Caki2 (cell line): ENCODE results near the gene SNCAIP. TPM values are rescaled to one million over a fixed set of nuclear protein-coding genes. Genes with fewer than 3 reads are reported as not detected.

Source experiments
- DNase-seq: peaks from one replicate; pipeline ENCODE4 v3.0.0-alpha.2; 2015; ENCODE audit warnings: low read depth
- in situ Hi-C: cut with HindIII; loops from 2 replicates; pipeline ENCODE4 v1.10.0; 2016; ENCODE audit warnings: low sequenced_read_pairs, low pct_unique_long_range_greater_than_20kb, mixed read lengths
- total RNA-seq: library from RNA; depleted of rRNA; stranded (reverse); fragments of >200 nt; shearing (Covaris generic); gene quantifications from 2 replicates; pipeline ENCODE4 v1.2.3, GENCODE V29; 2014; ENCODE audit warnings: low replicate concordance

The SNCAIP gene
- total RNA-seq, 1 experiment from 2014 or later = not detected

- in situ Hi-C loops = no loop called here
- DNase-seq = no peak
Measured at GRCh38 chr5:122384739-122385235, 72.8 kb downstream of the SNCAIP start.

GRCh38 chr5:122385286-122385685 is 73.2 kb downstream of the SNCAIP start:
- in situ Hi-C loops = no loop called here
- DNase-seq = no peak

GRCh38 chr5:122385808-122386207 is 73.8 kb downstream of the SNCAIP start:
- in situ Hi-C loops = no loop called here
- no peak for DNase-seq

- in situ Hi-C loops = no loop called here
- no peak for DNase-seq
Measured at GRCh38 chr5:122390154-122390553, 78.1 kb downstream of the SNCAIP start.

GRCh38 chr5:122390694-122391093 is 78.7 kb downstream of the SNCAIP start:
- in situ Hi-C loops = no loop called here
- DNase-seq = no peak

- in situ Hi-C loops = no loop called here
- no peak for DNase-seq
Measured at GRCh38 chr5:122391621-122392020, 79.6 kb downstream of the SNCAIP start.

- in situ Hi-C loops = no loop called here
- no peak for DNase-seq
Measured at GRCh38 chr5:122392224-122392623, 80.2 kb downstream of the SNCAIP start.

GRCh38 chr5:122392824-122393223 is 80.8 kb downstream of the SNCAIP start:
- in situ Hi-C loops = no loop called here
- no peak for DNase-seq

GRCh38 chr5:122394284-122394930 is 82.4 kb downstream of the SNCAIP start:
- no peak for DNase-seq
- in situ Hi-C loops = no loop called here

GRCh38 chr5:122398016-122398415 is 86.0 kb downstream of the SNCAIP start:
- DNase-seq = no peak
- in situ Hi-C loops = no loop called here

- no peak for DNase-seq
- in situ Hi-C loops = no loop called here
Measured at GRCh38 chr5:122400341-122400740, 88.3 kb downstream of the SNCAIP start.

GRCh38 chr5:122400938-122401337 is 88.9 kb downstream of the SNCAIP start:
- in situ Hi-C loops = no loop called here

GRCh38 chr5:122401976-122402725 is 90.1 kb downstream of the SNCAIP start:
- in situ Hi-C loops = no loop called here
- no peak for DNase-seq

More at GRCh38 chr5:122400938-122401337, 88.9 kb downstream of the SNCAIP start:
- no peak for DNase-seq

GRCh38 chr5:122402955-122403685 is 91.1 kb downstream of the SNCAIP start:
- in situ Hi-C loops = no loop called here
- DNase-seq = no peak

GRCh38 chr5:122404018-122404417 is 92.0 kb downstream of the SNCAIP start:
- no peak for DNase-seq
- in situ Hi-C loops = no loop called here

GRCh38 chr5:122404653-122405362 is 92.8 kb downstream of the SNCAIP start:
- in situ Hi-C loops = no loop called here
- no peak for DNase-seq

GRCh38 chr5:122405751-122406150 is 93.7 kb downstream of the SNCAIP start:
- in situ Hi-C loops = no loop called here
- no peak for DNase-seq

GRCh38 chr5:122406181-122406580 is 94.1 kb downstream of the SNCAIP start:
- in situ Hi-C loops = no loop called here
- DNase-seq = no peak
